DOHH2 (cell line): ENCODE results near the gene IL34.

Source experiments
- CTCF ChIP-seq: fragments of 200-600 bp; sonication (generic); IDR thresholded peaks from one replicate; pipeline ENCODE4 v1.5.1; 2014; ENCODE audit warnings: antibody characterized with exemption, mild to moderate bottlenecking, low read depth, low read length; ENCODE audit not compliant: poor library complexity, severe bottlenecking
- EZH2phosphoT487 ChIP-seq: fragments of 200-600 bp; sonication (generic); IDR thresholded peaks from 2 replicates; pipeline ENCODE4 v1.6.1; 2017; ENCODE audit warnings: borderline replicate concordance, mild to moderate bottlenecking, antibody characterized with exemption, low read length, moderate library complexity, mixed read lengths

GRCh38 chr16:70597135-70597835 is 49.1 kb upstream of the IL34 start:
- TF ChIP-seq CTCF (no peak), EZH2phosphoT487 (no peak)
